ENCODE measurements around the gene DNAAF5.
"Not testable (repeated sequence)": the region's sequence is repeated elsewhere in the genome, so short reads cannot be mapped to it uniquely, and the experiment has no call there.

Gene DNAAF5

DNA sequence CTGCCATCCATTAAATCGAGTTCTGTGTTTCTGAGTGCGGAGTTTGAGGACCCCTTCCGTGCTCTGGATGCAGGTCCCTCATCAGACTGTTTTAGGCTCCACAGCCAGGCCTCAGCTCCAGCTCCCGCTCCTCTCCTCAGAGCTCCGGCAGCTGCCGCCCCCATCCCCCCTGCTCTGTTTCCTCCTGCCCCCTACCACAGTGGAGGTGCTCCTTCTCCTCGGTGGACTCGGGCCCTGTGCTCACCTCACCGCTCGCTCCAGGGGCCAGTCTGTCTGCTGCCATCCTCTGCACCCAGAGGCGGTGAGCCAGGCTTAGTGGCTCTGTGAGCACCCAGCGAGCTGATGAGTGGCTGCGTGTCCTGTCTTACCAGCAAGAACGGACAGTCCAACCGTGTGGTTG lies 21.9 kb downstream of the DNAAF5 start:
- DNase-seq: no peak

DNA sequence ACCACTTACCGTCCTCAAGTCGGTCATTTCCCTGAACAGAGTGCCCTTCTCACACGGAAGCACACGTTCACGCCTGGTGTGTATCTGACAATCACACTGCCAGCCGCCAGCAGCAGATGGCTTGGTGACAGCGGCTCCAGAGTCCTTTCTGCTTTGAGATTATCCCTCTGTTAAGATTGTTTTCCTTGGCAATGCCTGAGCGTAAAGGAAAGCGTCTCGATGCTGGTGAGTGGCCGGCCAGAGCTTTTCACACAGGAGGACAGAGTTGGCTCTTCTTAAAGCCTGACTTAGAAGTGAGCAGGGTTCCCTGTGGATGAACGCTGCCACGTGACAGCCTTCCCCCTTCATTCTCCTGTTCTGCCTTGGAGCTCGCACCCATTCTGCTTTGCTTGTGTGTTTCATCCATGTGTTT lies 22.6 kb downstream of the DNAAF5 start:
- DNase-seq: no peak

- no peak for DNase-seq
Measured at GRCh38 chr7:750111-750905, 23.8 kb downstream of the DNAAF5 start.

DNA sequence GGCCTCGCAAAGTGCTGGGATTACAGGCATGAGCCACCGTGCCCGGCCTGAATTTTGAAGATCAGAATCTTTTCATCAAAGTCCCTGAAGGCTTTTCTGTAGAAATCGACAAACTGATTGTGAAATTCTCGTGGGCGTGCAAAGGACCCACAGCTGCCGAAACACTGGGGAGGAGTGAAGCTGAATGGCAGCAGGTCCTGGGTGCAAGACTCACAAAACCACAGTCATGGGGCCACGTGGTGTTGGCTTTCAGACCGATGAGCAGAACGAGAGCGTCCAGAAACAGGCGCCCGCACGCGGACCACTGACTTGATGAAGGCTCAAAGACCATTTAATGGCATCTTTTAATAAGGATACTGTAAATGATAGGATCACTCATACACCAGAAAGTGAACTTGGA lies 25.3 kb downstream of the DNAAF5 start:
- no peak for DNase-seq

- DNase-seq: not testable (repeated sequence)
Measured at GRCh38 chr7:752256-752655, 25.8 kb downstream of the DNAAF5 start.

GRCh38 chr7:753190-753589 lies 26.7 kb downstream of the DNAAF5 start:
- DNase-seq: no peak

GRCh38 chr7:754531-755412 lies 28.3 kb downstream of the DNAAF5 start:
- no peak for DNase-seq

- no peak for DNase-seq
Measured at GRCh38 chr7:755413-755805, 28.9 kb downstream of the DNAAF5 start.

DNA sequence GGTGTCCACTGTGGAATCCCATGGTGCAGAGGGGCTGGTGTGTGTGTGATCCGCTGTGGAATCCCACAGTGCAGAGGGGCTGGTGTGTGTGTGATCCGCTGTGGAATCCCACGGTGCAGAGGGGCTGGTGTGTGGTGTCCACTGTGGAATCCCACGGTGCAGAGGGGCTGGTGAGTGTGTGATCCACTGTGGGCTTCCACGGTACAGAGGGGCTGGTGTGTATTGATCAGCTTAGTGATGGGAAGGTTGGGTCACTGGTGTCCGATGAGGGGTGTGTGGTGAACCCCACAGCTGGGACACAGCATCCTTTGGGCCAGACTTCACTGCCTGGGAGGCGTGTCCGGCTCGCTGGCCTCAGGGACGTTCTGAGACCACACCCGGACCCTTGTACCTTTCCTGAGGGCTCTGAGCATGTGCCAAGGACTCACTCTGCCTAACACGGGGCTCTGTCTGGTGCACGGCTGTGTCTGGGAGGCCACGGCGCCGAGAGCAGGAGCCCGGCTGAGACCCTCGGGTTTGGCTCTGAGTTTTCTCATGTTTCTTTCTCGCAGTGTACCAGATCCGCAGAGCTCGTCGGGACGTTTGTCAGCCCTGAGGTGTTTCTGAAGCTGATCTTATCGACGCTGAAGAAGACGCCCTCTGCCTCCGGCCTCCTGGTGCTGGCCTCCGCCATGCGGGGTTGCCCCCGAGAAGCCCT lies 29.9 kb downstream of the DNAAF5 start:
- DNase-seq: no peak

DNA sequence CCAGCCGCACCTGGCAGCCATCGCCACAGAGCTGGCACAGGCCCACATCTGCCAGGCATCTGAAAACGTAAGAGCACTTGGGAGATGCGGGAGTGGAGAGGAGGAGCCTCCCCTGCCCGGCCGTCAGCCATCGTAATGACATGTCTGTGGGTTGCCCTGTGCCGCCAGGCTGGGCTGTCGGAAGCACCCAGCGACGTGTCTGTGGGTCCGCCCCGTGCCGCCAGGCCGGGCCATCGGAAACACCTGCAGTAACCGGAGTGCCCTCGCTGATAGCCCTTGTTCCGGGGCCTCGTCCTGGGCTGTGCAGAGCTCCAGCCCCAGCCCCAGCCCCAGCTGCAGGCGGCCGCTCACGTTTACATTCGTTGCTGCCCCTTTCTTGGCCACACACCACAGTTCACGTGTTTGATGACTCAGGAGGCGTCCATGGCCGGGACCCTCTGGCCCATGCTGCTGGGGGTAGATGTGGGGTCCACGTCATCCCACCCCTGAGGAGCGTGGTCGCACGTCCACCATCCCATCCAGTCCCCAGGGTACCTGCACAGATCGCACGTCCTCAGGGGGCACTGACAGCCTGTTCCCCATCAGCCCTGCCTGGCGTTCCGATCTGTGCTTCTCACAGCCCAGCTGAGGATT lies 30.5 kb downstream of the DNAAF5 start:
- DNase-seq: no peak

DNA sequence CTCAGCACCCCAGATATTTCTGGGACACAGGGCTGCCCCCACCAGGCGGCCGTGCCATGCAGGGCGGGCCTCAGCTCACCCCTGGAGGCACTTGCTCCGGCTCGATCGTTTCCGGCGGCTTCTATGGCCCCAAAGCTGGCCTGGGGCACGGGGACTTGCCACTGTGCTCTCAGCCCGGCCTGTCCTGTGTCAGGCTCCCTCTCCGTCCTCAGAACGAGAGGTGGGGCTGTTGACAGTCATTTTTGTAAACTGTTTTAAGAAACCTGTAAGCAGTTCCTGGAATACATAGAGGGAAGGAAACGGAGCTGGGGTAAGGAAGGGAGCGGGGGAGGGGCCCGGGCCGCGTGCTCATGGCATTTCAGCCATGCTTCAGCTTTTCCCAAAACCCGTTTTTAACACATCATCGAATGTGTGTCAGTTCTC lies 31.3 kb downstream of the DNAAF5 start:
- no peak for DNase-seq

DNA sequence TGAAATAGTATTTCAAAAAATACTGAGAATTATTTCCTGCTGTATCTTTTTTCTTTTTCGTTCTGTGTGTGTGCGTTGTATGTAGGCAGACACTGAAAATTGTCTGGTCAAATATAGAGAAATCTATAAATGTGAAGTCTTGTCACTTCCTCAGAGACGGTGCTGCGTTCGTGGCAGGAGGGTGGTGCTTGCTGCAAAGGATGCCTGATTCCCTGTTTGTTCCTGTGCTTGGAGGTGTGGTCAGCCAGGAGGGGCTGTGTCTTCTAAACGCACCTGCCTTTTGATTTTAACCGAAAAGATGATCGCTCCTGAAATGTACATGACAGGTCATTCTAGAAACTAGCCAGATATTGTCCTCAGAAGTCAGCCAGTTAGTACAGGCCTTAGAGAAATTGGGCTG lies 33.1 kb downstream of the DNAAF5 start:
- DNase-seq: no peak

GRCh38 chr7:760006-760405 lies 33.5 kb downstream of the DNAAF5 start:
- no peak for DNase-seq

DNA sequence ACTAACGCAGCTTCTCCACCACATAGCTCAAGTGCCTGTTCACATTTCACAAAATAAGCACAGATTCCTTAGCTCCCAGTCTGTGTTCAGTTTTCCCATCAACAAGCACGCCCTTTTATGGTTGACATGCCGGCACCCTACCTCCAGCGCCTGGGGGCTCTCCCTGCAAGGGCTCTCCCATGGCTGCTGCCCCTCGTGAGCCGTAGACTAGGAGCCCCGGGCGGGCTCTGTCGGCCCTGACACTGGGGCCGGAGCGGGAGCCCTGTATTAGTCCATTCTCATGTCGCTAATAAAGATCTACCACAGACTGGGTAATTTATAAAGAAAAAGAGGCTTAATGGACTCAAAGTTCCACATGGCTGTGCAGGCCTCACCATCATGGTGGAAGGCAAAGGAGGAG lies 34.6 kb downstream of the DNAAF5 start:
- DNase-seq: no peak

DNA sequence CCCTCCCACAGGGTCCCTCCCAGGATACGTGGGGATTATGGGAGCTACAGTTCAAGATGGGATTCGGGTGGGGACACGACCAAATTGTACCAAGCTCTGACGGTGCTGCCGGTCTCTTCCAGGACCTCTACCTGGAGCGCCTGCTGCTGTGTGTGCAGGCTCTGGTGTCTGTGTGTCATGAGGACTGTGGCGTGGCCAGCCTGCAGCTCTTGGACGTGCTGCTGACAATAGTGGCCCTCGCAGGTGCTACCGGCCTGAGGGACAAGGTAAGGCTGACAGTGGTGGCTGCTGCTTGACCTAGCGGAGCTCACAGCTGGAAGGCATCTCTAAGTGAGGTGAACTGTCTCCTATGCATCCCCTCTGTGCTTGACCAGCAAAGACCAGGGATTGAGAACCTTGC lies 35.1 kb downstream of the DNAAF5 start:
- no peak for DNase-seq

- DNase-seq: no peak
Measured at GRCh38 chr7:762885-763284, 36.4 kb downstream of the DNAAF5 start.

- DNase-seq: no peak
Measured at GRCh38 chr7:763762-764161, 37.3 kb downstream of the DNAAF5 start.

GRCh38 chr7:765383-765782 lies 38.9 kb downstream of the DNAAF5 start:
- no peak for DNase-seq

DNA sequence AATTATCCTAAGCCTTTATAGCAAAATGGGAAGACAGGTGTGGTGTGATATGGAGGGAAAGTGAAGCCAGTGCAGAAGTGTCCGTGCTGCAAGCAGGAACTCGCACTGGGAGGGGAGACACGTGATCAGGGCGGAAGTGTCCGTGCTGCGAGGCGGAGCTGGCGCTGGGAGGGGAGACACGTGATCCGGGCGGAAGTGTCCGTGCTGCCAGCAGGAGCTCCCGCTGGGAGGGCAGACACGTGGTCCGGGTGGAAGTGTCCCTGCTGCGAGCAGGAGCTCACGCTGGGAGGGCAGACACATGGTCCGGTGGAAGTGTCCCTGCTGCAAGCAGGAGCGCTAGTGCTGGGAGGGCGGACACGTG lies 41.1 kb downstream of the DNAAF5 start:
- no peak for DNase-seq

- DNase-seq: no peak
Measured at GRCh38 chr7:767941-768731, 41.6 kb downstream of the DNAAF5 start.

GRCh38 chr7:768881-769504 lies 42.5 kb downstream of the DNAAF5 start:
- DNase-seq: no peak

DNA sequence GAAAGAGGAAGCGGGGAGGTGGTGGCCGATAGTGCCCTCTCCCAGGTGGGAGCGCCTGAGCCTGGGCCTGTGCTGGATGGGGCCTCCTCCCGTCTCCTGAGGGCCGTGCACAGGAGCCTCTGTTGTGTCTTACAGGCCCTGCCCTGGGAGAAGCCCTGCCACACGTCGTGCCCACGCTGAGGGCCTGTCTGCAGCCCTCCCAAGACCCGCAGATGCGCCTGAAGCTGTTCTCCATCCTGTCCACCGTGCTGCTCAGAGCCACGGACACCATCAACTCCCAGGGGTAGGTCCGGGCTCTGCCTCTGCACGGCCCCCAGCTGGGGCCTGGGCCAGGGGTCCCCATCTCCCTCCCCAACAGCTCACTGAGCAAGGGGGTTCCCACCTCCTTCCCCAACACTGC lies 43.8 kb downstream of the DNAAF5 start:
- DNase-seq: no peak
